ENCODE data around the gene NSUN4.

DNA sequence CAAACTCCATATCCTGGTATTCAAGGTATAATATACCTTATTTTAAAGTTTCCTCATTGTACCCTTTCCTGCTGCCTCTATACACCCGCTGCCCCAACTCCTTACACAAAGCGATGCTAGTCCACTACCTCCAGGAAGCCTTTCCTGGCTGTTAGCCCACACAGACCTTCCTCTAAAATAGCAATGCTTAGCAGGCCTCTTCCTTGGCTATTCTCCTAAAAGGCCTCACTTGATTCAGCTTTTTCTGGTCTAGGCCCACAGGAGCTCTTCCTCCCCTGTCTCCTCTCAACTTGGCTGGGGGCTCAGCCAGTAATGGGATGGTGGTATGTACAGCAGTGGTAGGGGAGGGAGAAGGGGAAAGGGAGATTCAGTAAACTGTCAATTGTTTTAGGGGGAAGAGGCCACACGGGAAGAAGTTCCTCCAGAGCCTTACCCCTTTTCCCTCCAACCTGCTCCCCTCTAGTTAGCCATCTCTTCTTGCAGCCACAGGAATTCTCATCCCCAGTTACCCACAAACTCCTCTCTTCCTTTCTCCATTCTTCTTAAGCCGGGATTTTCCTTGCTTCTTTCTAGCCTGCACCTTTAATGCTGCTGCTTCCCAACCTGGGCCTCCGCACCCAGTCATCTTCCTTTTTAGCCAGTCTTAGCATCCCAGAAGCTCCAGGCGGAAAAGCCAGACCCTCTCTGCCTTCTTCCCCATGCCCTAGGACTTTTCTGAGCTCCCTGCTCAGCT, 39.8 kb upstream of the NSUN4 start:
- TF ChIP-seq, protein P1, sequence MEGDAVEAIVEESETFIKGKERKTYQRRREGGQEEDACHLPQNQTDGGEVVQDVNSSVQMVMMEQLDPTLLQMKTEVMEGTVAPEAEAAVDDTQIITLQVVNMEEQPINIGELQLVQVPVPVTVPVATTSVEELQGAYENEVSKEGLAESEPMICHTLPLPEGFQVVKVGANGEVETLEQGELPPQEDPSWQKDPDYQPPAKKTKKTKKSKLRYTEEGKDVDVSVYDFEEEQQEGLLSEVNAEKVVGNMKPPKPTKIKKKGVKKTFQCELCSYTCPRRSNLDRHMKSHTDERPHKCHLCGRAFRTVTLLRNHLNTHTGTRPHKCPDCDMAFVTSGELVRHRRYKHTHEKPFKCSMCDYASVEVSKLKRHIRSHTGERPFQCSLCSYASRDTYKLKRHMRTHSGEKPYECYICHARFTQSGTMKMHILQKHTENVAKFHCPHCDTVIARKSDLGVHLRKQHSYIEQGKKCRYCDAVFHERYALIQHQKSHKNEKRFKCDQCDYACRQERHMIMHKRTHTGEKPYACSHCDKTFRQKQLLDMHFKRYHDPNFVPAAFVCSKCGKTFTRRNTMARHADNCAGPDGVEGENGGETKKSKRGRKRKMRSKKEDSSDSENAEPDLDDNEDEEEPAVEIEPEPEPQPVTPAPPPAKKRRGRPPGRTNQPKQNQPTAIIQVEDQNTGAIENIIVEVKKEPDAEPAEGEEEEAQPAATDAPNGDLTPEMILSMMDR (IDR thresholded peaks at IDR 0.05; ENCODE audit: low read depth, low read length): no peak
- no peak for TF ChIP-seq EZH2phosphoT487 (IDR thresholded peaks at IDR 0.05; ENCODE audit: low read depth)

Data from OCI-LY3 (cell line).